ENCODE results near the gene OOSP3. TPM values are rescaled to one million over a fixed set of nuclear protein-coding genes. Genes with fewer than 3 reads are reported as not detected.

OOSP3 gene
- polyA plus RNA-seq, 1 donor (not counting 4 experiments of a cell fraction or from before 2014, with no cell fraction given) = 0.14 TPM

- no peaks in the 10 kb centered on the region for H3K4me1 ChIP-seq (ENCODE audit: control insufficient read depth, extremely low read depth, insufficient read depth, low read length)
- no peak within 1 kb of the TSS for H2AFZ ChIP-seq (ENCODE audit: control insufficient read depth, low read length)
- H3K27me3 ChIP-seq (ENCODE audit: control insufficient read depth, extremely low read depth, insufficient read depth, low read length) = no peaks in the 10 kb centered on the region
- no peak for FAIRE-seq
- H3K36me3 ChIP-seq (ENCODE audit: control insufficient read depth in 2 of 2, extremely low read depth in 1 of 2, insufficient read depth in 2 of 2, low read length in 2 of 2) = no peaks in the 10 kb centered on the region
- no peaks in the 10 kb centered on the region for H3K9me3 ChIP-seq (ENCODE audit: control insufficient read depth, low read depth, low read length)
- H3K79me2 ChIP-seq (ENCODE audit: control insufficient read depth, insufficient read depth, low read length) = no peaks in the 10 kb centered on the region
- H3K4me3 ChIP-seq (ENCODE audit: control insufficient read depth in 2 of 3, extremely low read depth in 1 of 3, insufficient read depth in 2 of 3, low read depth in 1 of 3, low read length in 3 of 3) = no peak within 1 kb of the TSS
- H4K20me1 ChIP-seq (ENCODE audit: control insufficient read depth, extremely low read depth, insufficient read depth, low read length) = no peaks in the 10 kb centered on the region
- no peak within 1 kb of the TSS for H3K9ac ChIP-seq (ENCODE audit: control insufficient read depth, extremely low read depth, insufficient read depth, low read length)
- TF ChIP-seq EZH2 (IDR thresholded peaks at IDR 0.05; ENCODE audit: low read length) = no peak
- no peak for TF ChIP-seq CTCF (optimal IDR thresholded peaks at IDR 0.05 in 1 of 3, IDR thresholded peaks at IDR 0.05 in 1 of 3, conservative IDR thresholded peaks at IDR 0.05 in 1 of 3; ENCODE audit: extremely low read depth in 1 of 3, insufficient read depth in 2 of 3, low read length in 3 of 3)
- no peak within 1 kb of the TSS for H3K27ac ChIP-seq (ENCODE audit: control insufficient read depth, insufficient read depth, low read length)
- H3K4me2 ChIP-seq (ENCODE audit: control insufficient read depth, extremely low read depth, insufficient read depth, low read depth, low read length) = no peak within 1 kb of the TSS
- H3K9me1 ChIP-seq (ENCODE audit: control insufficient read depth, extremely low read depth, insufficient read depth, low read length) = no peaks in the 10 kb centered on the region
- no peak for DNase-seq (ENCODE audit: low read depth, low spot score)
- dilution Hi-C loops (cut with MboI; ENCODE audit: extremely low pct_ligation_motif_present, low sequenced_read_pairs) = no loop called here
Measured at GRCh38 chr11:59845399-59845798, 33.2 kb upstream of the OOSP3 start, which contains the start of gene CBLIF. Gene CBLIF (minus strand): TSS chr11:59845499. CDS start chr11:59845453, 46 bp downstream.

GRCh38 chr11:59846556-59846955 lies 32.0 kb upstream of the OOSP3 start:
- dilution Hi-C loops (cut with MboI; ENCODE audit: extremely low pct_ligation_motif_present, low sequenced_read_pairs) = no loop called here
- no peaks in the 10 kb centered on the region for H3K27me3 ChIP-seq (ENCODE audit: control insufficient read depth, extremely low read depth, insufficient read depth, low read length)
- DNase-seq (ENCODE audit: low read depth, low spot score) (no peak), FAIRE-seq (no peak)
- TF ChIP-seq EZH2 (IDR thresholded peaks at IDR 0.05; ENCODE audit: low read length) (no peak), CTCF (optimal IDR thresholded peaks at IDR 0.05 in 1 of 3, IDR thresholded peaks at IDR 0.05 in 1 of 3, conservative IDR thresholded peaks at IDR 0.05 in 1 of 3; ENCODE audit: extremely low read depth in 1 of 3, insufficient read depth in 2 of 3, low read length in 3 of 3) (no peak)
- H3K4me1 ChIP-seq (ENCODE audit: control insufficient read depth, extremely low read depth, insufficient read depth, low read length) = no peaks in the 10 kb centered on the region
- H3K4me3 ChIP-seq (ENCODE audit: control insufficient read depth in 2 of 3, extremely low read depth in 1 of 3, insufficient read depth in 2 of 3, low read depth in 1 of 3, low read length in 3 of 3) = no peak overlapping the region
- no peaks in the 10 kb centered on the region for H3K79me2 ChIP-seq (ENCODE audit: control insufficient read depth, insufficient read depth, low read length)
- no peak overlapping the region for H3K4me2 ChIP-seq (ENCODE audit: control insufficient read depth, extremely low read depth, insufficient read depth, low read depth, low read length)
- no peaks in the 10 kb centered on the region for H4K20me1 ChIP-seq (ENCODE audit: control insufficient read depth, extremely low read depth, insufficient read depth, low read length)
- no peaks in the 10 kb centered on the region for H3K36me3 ChIP-seq (ENCODE audit: control insufficient read depth in 2 of 2, extremely low read depth in 1 of 2, insufficient read depth in 2 of 2, low read length in 2 of 2)
- no peaks in the 10 kb centered on the region for H3K9me1 ChIP-seq (ENCODE audit: control insufficient read depth, extremely low read depth, insufficient read depth, low read length)
- H2AFZ ChIP-seq (ENCODE audit: control insufficient read depth, low read length) = no peak overlapping the region
- H3K9ac ChIP-seq (ENCODE audit: control insufficient read depth, extremely low read depth, insufficient read depth, low read length) = no peak overlapping the region
- no peak overlapping the region for H3K27ac ChIP-seq (ENCODE audit: control insufficient read depth, insufficient read depth, low read length)
- no peaks in the 10 kb centered on the region for H3K9me3 ChIP-seq (ENCODE audit: control insufficient read depth, low read depth, low read length)
